GM12891 (cell line): Measurements from ENCODE around the gene REEP5.

Experiments used
- POLR2A ChIP-seq: IDR thresholded peaks from 2 replicates; pipeline ENCODE4 v1.6.1; 2011; ENCODE audit warnings: low read depth, low read length, control low read depth
- POLR2AphosphoS5 ChIP-seq: IDR thresholded peaks from 2 replicates; pipeline ENCODE4 v1.6.1; 2011; ENCODE audit warnings: low read depth, low read length, control low read depth
- POU2F2 ChIP-seq: IDR thresholded peaks from 2 replicates; pipeline ENCODE4 v1.6.1; 2011; ENCODE audit warnings: low read depth, mild to moderate bottlenecking, control low read depth, low read length, moderate library complexity
- SPI1 ChIP-seq: IDR thresholded peaks from 2 replicates; pipeline ENCODE4 v1.6.1; 2011; ENCODE audit warnings: low read depth, low read length, control low read depth
- TAF1 ChIP-seq: IDR thresholded peaks from 2 replicates; pipeline ENCODE4 v1.6.1; 2011; ENCODE audit warnings: low read depth, low read length, control low read depth

DNA sequence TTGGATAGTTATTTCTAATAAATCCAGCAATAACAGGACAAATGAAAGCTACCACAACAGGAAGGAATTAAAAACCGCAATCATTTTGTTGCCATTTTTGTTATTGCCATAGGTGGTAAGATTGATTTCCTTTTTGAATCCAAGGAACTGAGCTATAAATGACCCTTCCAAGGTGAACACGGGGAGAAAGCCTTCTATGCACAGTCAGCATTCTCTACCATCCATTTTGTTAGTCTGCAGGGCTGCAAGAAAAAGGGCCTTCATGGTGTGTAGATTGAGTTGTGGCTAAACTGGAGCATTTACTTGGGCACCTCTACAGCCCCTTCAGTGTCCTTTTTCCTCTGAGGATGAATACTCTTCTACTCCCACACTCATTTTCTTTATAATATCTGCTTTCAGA is 18.6 kb upstream of the REEP5 start:
- TF ChIP-seq POU2F2: no peak
- TF ChIP-seq POLR2A: no peak
- no peak for TF ChIP-seq POLR2AphosphoS5
- no peak for TF ChIP-seq SPI1
- no peak for TF ChIP-seq TAF1
